Naive thymus-derived CD4-positive, alpha-beta T cell (primary cell): ENCODE results near the gene CDH16. TPM values are rescaled to one million over a fixed set of nuclear protein-coding genes. Genes with fewer than 3 reads are reported as not detected.
A peak's percentile ranks its signal among the peaks of the same experiment; 100 is the strongest.

Experiments used
- ATAC-seq: fragments of 150-1000 bp; cut with Tn5 transposase; 2 replicates; pipeline ENCODE4 v1.10.0; 2021; ENCODE audit warnings: mild to moderate bottlenecking, moderate library complexity
- CTCF ChIA-PET: fragments of 350-600 bp; sonication (Branson Sonifier 250); formaldehyde crosslinking; loops from one replicate; lab custom pipeline; 2021; ENCODE audit warnings: antibody characterized with exemption; lab: Charles Lee
- POLR2A ChIA-PET: fragments of 350-600 bp; sonication (Branson Sonifier 250); formaldehyde crosslinking; loops from one replicate; lab custom pipeline; 2021; ENCODE audit warnings: antibody characterized with exemption, inconsistent platforms; lab: Charles Lee
- DNase-seq, 9 donors: peaks; one replicate each; pipeline versions ENCODE4 v3.0.0 to v3.0.0-alpha.2; 2020 to 2022; ENCODE audit warnings: mixed read lengths in 1 of 9
- H3K27ac ChIP-seq: one replicate; pipeline ENCODE4 v1.7.0; 2013; ENCODE audit warnings: mild to moderate bottlenecking, low read depth, low read length, moderate library complexity
- H3K27me3 ChIP-seq, 2 donors: one replicate each; pipeline ENCODE4 v1.7.0; 2013; ENCODE audit warnings: low read length in 2 of 2, mild to moderate bottlenecking in 2 of 2, moderate library complexity in 2 of 2; ENCODE audit not compliant: control insufficient read depth in 2 of 2, insufficient read depth in 2 of 2
- H3K36me3 ChIP-seq, 3 experiments: 1 replicate in 2 of 3; 2 replicates in 1 of 3; pipeline ENCODE4 v1.7.0; 2013; ENCODE audit warnings: low read length in 3 of 3, mild to moderate bottlenecking in 3 of 3, moderate library complexity in 1 of 3; ENCODE audit not compliant: insufficient read depth in 3 of 3, control insufficient read depth in 2 of 3
- H3K4me1 ChIP-seq, 2 donors: one replicate each; pipeline ENCODE4 v1.7.0; 2013; ENCODE audit warnings: low read length in 2 of 2, mild to moderate bottlenecking in 2 of 2, moderate library complexity in 1 of 2; ENCODE audit not compliant: control insufficient read depth in 2 of 2, insufficient read depth in 2 of 2
- H3K4me3 ChIP-seq: 2 replicates; pipeline ENCODE4 v1.7.0; 2013; ENCODE audit warnings: mild to moderate bottlenecking, low read length
- H3K9me3 ChIP-seq, 3 experiments: 1 replicate in 2 of 3; 2 replicates in 1 of 3; pipeline ENCODE4 v1.7.0; 2013; ENCODE audit warnings: low read length in 3 of 3; ENCODE audit not compliant: control insufficient read depth in 2 of 3
- H3K27ac Mint-ChIP-seq, 9 donors: one replicate each; pipeline ENCODE4 v1.8.0; 2020 to 2022; ENCODE audit warnings: mixed read lengths in 9 of 9, mild to moderate bottlenecking in 8 of 9, moderate library complexity in 5 of 9, inconsistent platforms in 2 of 9
- H3K27me3 Mint-ChIP-seq, 5 donors: one replicate each; pipeline ENCODE4 v1.8.0; 2021 to 2022; ENCODE audit warnings: mixed read lengths in 5 of 5, mild to moderate bottlenecking in 1 of 5
- H3K36me3 Mint-ChIP-seq, 5 donors: one replicate each; pipeline ENCODE4 v1.8.0; 2020 to 2022; ENCODE audit warnings: mixed read lengths in 5 of 5, mild to moderate bottlenecking in 3 of 5, inconsistent platforms in 1 of 5
- H3K4me1 Mint-ChIP-seq, 7 donors: one replicate each; pipeline ENCODE4 v1.8.0; 2020 to 2022; ENCODE audit warnings: mixed read lengths in 7 of 7, mild to moderate bottlenecking in 3 of 7, inconsistent platforms in 1 of 7
- H3K4me3 Mint-ChIP-seq, 10 donors: one replicate each; pipeline ENCODE4 v1.8.0; 2020 to 2022; ENCODE audit warnings: mild to moderate bottlenecking in 10 of 10, mixed read lengths in 10 of 10, moderate library complexity in 6 of 10, inconsistent platforms in 2 of 10
- H3K9me3 Mint-ChIP-seq, 11 donors: one replicate each; pipeline ENCODE4 v1.8.0; 2020 to 2022; ENCODE audit warnings: mixed read lengths in 11 of 11, mild to moderate bottlenecking in 4 of 11, inconsistent platforms in 1 of 11, moderate library complexity in 1 of 11
- intact Hi-C, 2 donors: fragments of 100-400 bp; cut with micrococcal nuclease; formaldehyde crosslinking; loops; one replicate each; pipeline ENCODE4 v1.15.1; 2023
- polyA plus RNA-seq, 2 donors: library from polyadenylated mRNA; unstranded; fragments of 300-500 nt; fragmentation: Illumina TruSeq; gene quantifications; one replicate each; pipeline ENCODE4 v1.2.3, GENCODE V29; 2021
- total RNA-seq, 6 experiments: library from RNA in 5 of 6; stranded (reverse) in 5 of 6; gene quantifications; 1 replicate in 5 of 6; 2 replicates in 1 of 6; pipeline ENCODE4 v1.2.3 and lab custom pipeline; 2021 to 2026

CDH16 gene
- total and polyA plus RNA-seq, 7 experiments from 2014 or later: not detected

DNA sequence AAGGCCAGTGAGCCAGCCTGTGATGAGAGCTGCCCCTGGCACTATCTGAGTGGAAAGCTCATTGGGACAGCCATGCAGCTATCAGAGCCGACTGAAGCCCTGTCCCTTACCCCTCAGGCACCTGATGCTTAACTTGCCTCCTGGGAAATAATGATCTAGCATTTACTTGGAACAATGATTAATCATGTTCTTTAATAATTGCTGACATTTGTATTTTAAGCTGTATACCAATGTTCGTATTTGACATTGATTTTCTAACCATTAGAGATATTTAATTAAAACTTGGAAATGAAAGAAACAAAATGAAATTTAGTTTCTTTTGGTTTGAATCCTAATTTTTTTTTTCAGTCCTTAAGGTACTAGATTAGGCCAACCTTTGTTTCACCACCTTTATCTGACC lies 27.9 kb downstream of the CDH16 start:
- Mint-ChIP-seq H3K36me3 (peaks cover 0 to 7% (median 0%) of the 10 kb centered on the region in 5 donors), H3K9me3 (peaks cover 0 to 2% (median 0%) of the 10 kb centered on the region in 11 donors), H3K4me1 (peaks cover 8 to 50% (median 28%) of the 10 kb centered on the region in 7 donors), H3K27me3 (no peaks in the 10 kb centered on the region), H3K27ac (peak overlapping the region in 3 of 9 donors; percentile 28 to 46 (median 32)), H3K4me3 (no peak overlapping the region)
- intact Hi-C loops: loop anchor here in 1 of 2 donors (10.0 kb wide), 1 partner anchor 124 kb away; no protein-coding TSS in a partner anchor
- Histone ChIP-seq H3K4me3 (no peak overlapping the region), H3K36me3 (peaks cover 0 to 14% (median 0%) of the 10 kb centered on the region in 3 experiments), H3K4me1 (peaks cover 0 to 3% of the 10 kb centered on the region in 2 donors), H3K27me3 (no peaks in the 10 kb centered on the region), H3K27ac (no peak overlapping the region), H3K9me3 (no peaks in the 10 kb centered on the region)
- DNase-seq (no peak), ATAC-seq (no peak)
- ChIA-PET POLR2A (no interaction called here), CTCF (interaction anchor here (0.7 to 1.3 kb wide), 2 partner anchors 13 to 18 kb away, joined by 3 read pairs; no protein-coding TSS in a partner anchor)

DNA sequence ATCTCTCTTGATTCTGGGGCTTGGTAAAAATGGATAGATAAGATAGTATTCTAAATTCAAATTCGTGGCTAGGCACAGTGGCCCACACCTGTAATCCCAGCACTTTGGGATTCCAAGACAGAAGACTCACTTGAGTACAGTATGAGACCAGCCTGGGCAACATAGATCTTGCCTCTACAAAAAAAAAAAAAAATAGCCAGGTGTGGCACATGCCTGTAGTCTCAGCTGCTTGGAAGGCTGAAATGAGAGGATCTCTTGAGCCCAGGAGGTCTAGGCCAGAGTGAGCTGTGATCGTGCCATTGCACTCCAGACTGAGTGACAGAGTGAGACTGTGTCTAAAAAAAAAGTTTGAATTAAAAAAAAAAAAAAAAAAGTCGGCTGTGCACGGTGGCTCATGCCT lies 29.1 kb downstream of the CDH16 start:
- H3K4me3 ChIP-seq: no peak overlapping the region
- intact Hi-C loops: loop anchor here in 1 of 2 donors (10.0 kb wide), 1 partner anchor 125 kb away; no protein-coding TSS in a partner anchor

DNA sequence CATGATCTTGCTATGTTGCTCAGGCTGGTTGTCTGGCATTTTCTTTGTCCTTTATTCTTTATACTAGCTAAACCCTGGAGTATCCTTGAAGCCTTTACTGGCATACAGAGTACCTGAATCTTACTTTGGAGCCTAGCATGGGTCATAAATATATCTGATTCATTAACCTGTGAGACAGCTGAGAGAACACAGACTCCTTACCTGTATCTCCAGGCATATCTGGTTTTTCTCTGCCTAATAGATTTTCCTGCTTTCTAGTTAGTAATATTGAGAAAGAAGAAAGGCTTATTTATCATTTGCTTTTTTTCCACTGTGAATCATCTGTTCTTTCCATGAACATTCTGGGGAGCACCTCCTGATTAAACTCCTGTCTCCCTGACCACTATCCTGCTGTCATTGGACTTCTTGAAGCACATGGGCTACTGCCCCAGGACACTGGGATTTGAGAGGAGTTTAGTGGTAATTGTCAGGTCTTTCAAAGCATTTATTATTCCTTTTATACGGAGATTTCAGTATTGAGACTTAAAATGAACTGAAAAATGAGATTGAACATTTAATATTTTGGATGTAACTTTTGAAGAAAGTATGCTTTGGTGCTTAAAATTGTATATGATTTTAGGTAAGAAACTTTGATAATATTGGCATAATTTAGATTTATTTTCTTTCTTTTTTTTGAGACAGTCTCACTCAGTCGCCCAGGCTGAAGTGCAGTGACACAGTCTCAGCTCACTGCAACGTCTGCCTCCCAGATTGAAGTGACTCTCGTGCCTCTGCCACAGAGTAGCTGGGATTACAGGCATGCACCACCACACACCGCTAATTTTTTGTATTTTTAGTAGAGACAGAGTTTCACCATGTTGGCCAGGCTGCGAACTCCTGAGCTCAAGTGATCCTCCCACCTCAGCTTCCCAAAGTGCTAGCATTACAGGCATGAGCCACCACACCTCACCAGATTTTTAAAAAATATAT lies 29.8 kb downstream of the CDH16 start:
- Histone ChIP-seq H3K4me3 (no peak overlapping the region), H3K4me1 (peaks cover 0 to 3% of the 10 kb centered on the region in 2 donors), H3K27ac (no peak overlapping the region), H3K36me3 (peaks cover 0 to 32% (median 0%) of the 10 kb centered on the region in 3 experiments), H3K27me3 (no peaks in the 10 kb centered on the region), H3K9me3 (no peaks in the 10 kb centered on the region)
- peak overlapping the region in 2 of 9 donors; percentile 26 to 33 for H3K27ac Mint-ChIP-seq
- POLR2A ChIA-PET: interaction anchor here (0.6 to 0.8 kb wide), 3 partner anchors 9 to 578 kb away, joined by 3 read pairs; partner anchors contain the start of gene PDP2
- H3K4me1 Mint-ChIP-seq: peaks cover 9 to 46% (median 31%) of the 10 kb centered on the region in 7 donors
- no peak for ATAC-seq
- CTCF ChIA-PET: interaction anchor here (1.4 kb wide), 1 partner anchor 16 kb away, joined by 4 read pairs; no protein-coding TSS in a partner anchor
- H3K4me3 Mint-ChIP-seq: no peak overlapping the region
- H3K9me3 Mint-ChIP-seq: peaks cover 0 to 2% (median 0%) of the 10 kb centered on the region in 11 donors
- intact Hi-C loops: no loop called here
- peaks cover 0 to 20% (median 4%) of the 10 kb centered on the region in 5 donors for H3K36me3 Mint-ChIP-seq
- H3K27me3 Mint-ChIP-seq: no peaks in the 10 kb centered on the region
- DNase-seq: no peak

More for the DNA sequence above, 29.1 kb downstream of the CDH16 start:
- no peak for DNase-seq
- Mint-ChIP-seq H3K9me3 (peaks cover 0 to 2% (median 0%) of the 10 kb centered on the region in 11 donors), H3K4me3 (no peak overlapping the region), H3K4me1 (peaks cover 9 to 51% (median 31%) of the 10 kb centered on the region in 7 donors), H3K27me3 (no peaks in the 10 kb centered on the region), H3K36me3 (peaks cover 0 to 16% (median 3%) of the 10 kb centered on the region in 5 donors), H3K27ac (peak overlapping the region in 1 of 9 donors; percentile 33)
- H3K27ac ChIP-seq: no peak overlapping the region
- H3K4me1 ChIP-seq: peaks cover 0 to 3% of the 10 kb centered on the region in 2 donors
- peaks cover 0 to 26% (median 0%) of the 10 kb centered on the region in 3 experiments for H3K36me3 ChIP-seq
- ATAC-seq: no peak
- no peaks in the 10 kb centered on the region for H3K9me3 ChIP-seq
- H3K27me3 ChIP-seq: no peaks in the 10 kb centered on the region
- ChIA-PET CTCF (interaction anchor here (0.8 kb wide), 1 partner anchor 281 kb away, joined by 3 read pairs; no protein-coding TSS in a partner anchor), POLR2A (interaction anchor here (0.6 to 0.8 kb wide), 3 partner anchors 10 to 240 kb away, joined by 3 to 6 read pairs (median 3); partner anchors contain the start of gene PDP2)

- Histone ChIP-seq H3K9me3 (no peaks in the 10 kb centered on the region), H3K36me3 (peaks cover 0 to 32% (median 0%) of the 10 kb centered on the region in 3 experiments), H3K27ac (no peak overlapping the region), H3K4me3 (no peak overlapping the region), H3K27me3 (no peaks in the 10 kb centered on the region), H3K4me1 (peaks cover 0 to 1% of the 10 kb centered on the region in 2 donors)
- DNase-seq: no peak
- ChIA-PET CTCF (interaction anchor here (1.4 kb wide), 1 partner anchor 14 kb away, joined by 4 read pairs; no protein-coding TSS in a partner anchor), POLR2A (no interaction called here)
- intact Hi-C loops: no loop called here
- ATAC-seq: no peak
- H3K27me3 Mint-ChIP-seq: no peaks in the 10 kb centered on the region
- H3K4me3 Mint-ChIP-seq: no peak overlapping the region
- H3K36me3 Mint-ChIP-seq: peaks cover 0 to 20% (median 4%) of the 10 kb centered on the region in 5 donors
- no peak overlapping the region for H3K27ac Mint-ChIP-seq
- H3K4me1 Mint-ChIP-seq: peaks cover 6 to 45% (median 33%) of the 10 kb centered on the region in 7 donors
- peaks cover 0 to 2% (median 0%) of the 10 kb centered on the region in 11 donors for H3K9me3 Mint-ChIP-seq
Measured at GRCh38 chr16:66886914-66887313, 31.8 kb downstream of the CDH16 start.

DNA sequence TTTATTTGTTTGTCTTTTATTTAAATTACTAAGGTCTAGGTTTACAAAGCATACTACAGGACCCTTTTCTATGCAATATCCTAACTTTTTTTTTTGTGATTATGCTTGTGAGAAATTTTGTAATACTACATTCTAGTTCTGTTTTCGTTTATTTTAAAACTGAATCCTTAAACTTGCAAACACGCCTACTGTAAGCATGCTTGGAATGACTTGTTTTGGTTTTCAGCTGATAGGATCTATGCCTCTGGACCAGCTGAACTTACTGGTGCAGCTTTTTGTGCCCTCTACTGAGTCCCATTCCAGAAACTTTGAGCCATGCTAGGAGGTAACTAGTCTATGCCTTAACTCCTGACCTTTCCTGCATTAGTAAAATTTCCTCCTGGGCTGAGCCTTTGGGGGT lies 32.4 kb downstream of the CDH16 start:
- Histone ChIP-seq H3K36me3 (peaks cover 0 to 32% (median 0%) of the 10 kb centered on the region in 3 experiments), H3K9me3 (no peaks in the 10 kb centered on the region), H3K4me1 (peaks cover 0 to 7% of the 10 kb centered on the region in 2 donors), H3K4me3 (no peak overlapping the region), H3K27ac (no peak overlapping the region), H3K27me3 (no peaks in the 10 kb centered on the region)
- peaks cover 0 to 2% (median 0%) of the 10 kb centered on the region in 11 donors for H3K9me3 Mint-ChIP-seq
- no peak overlapping the region for H3K4me3 Mint-ChIP-seq
- POLR2A ChIA-PET: no interaction called here
- H3K4me1 Mint-ChIP-seq: peaks cover 10 to 49% (median 37%) of the 10 kb centered on the region in 7 donors
- H3K27me3 Mint-ChIP-seq: no peaks in the 10 kb centered on the region
- CTCF ChIA-PET: interaction anchor here (0.7 to 1.2 kb wide), 2 partner anchors 56 to 58 kb away, joined by 3 read pairs; partner anchors contain the start of gene NAE1
- H3K27ac Mint-ChIP-seq: no peak overlapping the region
- peaks cover 0 to 20% (median 4%) of the 10 kb centered on the region in 5 donors for H3K36me3 Mint-ChIP-seq
- DNase-seq (no peak), ATAC-seq (no peak)
- intact Hi-C loops: no loop called here

- Mint-ChIP-seq H3K4me1 (peaks cover 11 to 47% (median 37%) of the 10 kb centered on the region in 7 donors), H3K27me3 (no peaks in the 10 kb centered on the region), H3K27ac (peak overlapping the region in 1 of 9 donors; percentile 29), H3K9me3 (no peaks in the 10 kb centered on the region), H3K36me3 (peaks cover 0 to 20% (median 4%) of the 10 kb centered on the region in 5 donors), H3K4me3 (no peak overlapping the region)
- Histone ChIP-seq H3K4me3 (no peak overlapping the region), H3K27me3 (no peaks in the 10 kb centered on the region), H3K4me1 (peaks cover 0 to 8% of the 10 kb centered on the region in 2 donors), H3K9me3 (no peaks in the 10 kb centered on the region), H3K36me3 (peaks cover 0 to 36% (median 0%) of the 10 kb centered on the region in 3 experiments), H3K27ac (no peak overlapping the region)
- ChIA-PET CTCF (interaction anchor here (0.7 to 1.2 kb wide), 2 partner anchors 55 to 59 kb away, joined by 3 read pairs; partner anchors contain the start of gene NAE1), POLR2A (no interaction called here)
- ATAC-seq (no peak), DNase-seq (no peak)
- intact Hi-C loops: no loop called here
Measured at GRCh38 chr16:66885491-66885890, 33.2 kb downstream of the CDH16 start.
